ENCODE results near the gene COL9A1.

COL9A1 gene

GRCh38 chr6:70236343-70236742 lies 66.5 kb downstream of the COL9A1 start:
- Histone ChIP-seq H3K4me3 (ENCODE audit: low read length) (no peak overlapping the region), H3K9me2 (replicated peaks; ENCODE audit: control insufficient read depth, low read length) (no peaks in the 10 kb centered on the region)

GRCh38 chr6:70234561-70235236 lies 68.2 kb downstream of the COL9A1 start:
- H3F3A ChIP-seq (ENCODE audit: control insufficient read depth, insufficient read depth) = no peaks in the 10 kb centered on the region
- H3K27ac ChIP-seq (ENCODE audit: low read depth, low read length) = no peak overlapping the region
- no peaks in the 10 kb centered on the region for H3K9me2 ChIP-seq (replicated peaks; ENCODE audit: control insufficient read depth, low read length)
- no peak overlapping the region for H3K4me2 ChIP-seq (ENCODE audit: low read length)
- no peaks in the 10 kb centered on the region for H3K9me3 ChIP-seq (ENCODE audit: control insufficient read depth, insufficient read depth, low read length)
- H3K79me2 ChIP-seq (ENCODE audit: control insufficient read depth, low read length) = no peaks in the 10 kb centered on the region
- no peaks in the 10 kb centered on the region for H4K20me1 ChIP-seq (ENCODE audit: control insufficient read depth, insufficient read depth, low read depth, low read length)
- TF ChIP-seq EZH2phosphoT487 (IDR thresholded peaks at IDR 0.05; ENCODE audit: borderline replicate concordance, low read length) (no peak), CTCF (IDR thresholded peaks at IDR 0.05; ENCODE audit: low read depth, low read length, poor library complexity, severe bottlenecking) (no peak)
- H3K27me3 ChIP-seq (ENCODE audit: control insufficient read depth, low read length) = peaks cover 6% of the 10 kb centered on the region
- H3K36me3 ChIP-seq (ENCODE audit: control insufficient read depth, low read length) = no peaks in the 10 kb centered on the region
- H3K4me1 ChIP-seq (ENCODE audit: control insufficient read depth, low read length) = no peaks in the 10 kb centered on the region
- no peak overlapping the region for H3K4me3 ChIP-seq (ENCODE audit: low read length)

More at GRCh38 chr6:70236343-70236742, 66.5 kb downstream of the COL9A1 start:
- H3F3A ChIP-seq (ENCODE audit: control insufficient read depth, insufficient read depth) = no peaks in the 10 kb centered on the region
- no peaks in the 10 kb centered on the region for H3K9me3 ChIP-seq (ENCODE audit: control insufficient read depth, insufficient read depth, low read length)
- no peaks in the 10 kb centered on the region for H4K20me1 ChIP-seq (ENCODE audit: control insufficient read depth, insufficient read depth, low read depth, low read length)
- no peak overlapping the region for H3K4me2 ChIP-seq (ENCODE audit: low read length)
- no peak overlapping the region for H3K27ac ChIP-seq (ENCODE audit: low read depth, low read length)
- TF ChIP-seq EZH2phosphoT487 (IDR thresholded peaks at IDR 0.05; ENCODE audit: borderline replicate concordance, low read length) (no peak), CTCF (IDR thresholded peaks at IDR 0.05; ENCODE audit: low read depth, low read length, poor library complexity, severe bottlenecking) (no peak)
- H3K4me1 ChIP-seq (ENCODE audit: control insufficient read depth, low read length) = no peaks in the 10 kb centered on the region
- H3K36me3 ChIP-seq (ENCODE audit: control insufficient read depth, low read length) = no peaks in the 10 kb centered on the region
- H3K79me2 ChIP-seq (ENCODE audit: control insufficient read depth, low read length) = no peaks in the 10 kb centered on the region
- H3K27me3 ChIP-seq (ENCODE audit: control insufficient read depth, low read length) = peaks cover 2% of the 10 kb centered on the region

- H4K20me1 ChIP-seq (ENCODE audit: control insufficient read depth, insufficient read depth, low read depth, low read length) = no peaks in the 10 kb centered on the region
- H3K9me2 ChIP-seq (replicated peaks; ENCODE audit: control insufficient read depth, low read length) = no peaks in the 10 kb centered on the region
- no peaks in the 10 kb centered on the region for H3K36me3 ChIP-seq (ENCODE audit: control insufficient read depth, low read length)
- H3K27me3 ChIP-seq (ENCODE audit: control insufficient read depth, low read length) = peaks cover 9% of the 10 kb centered on the region
- TF ChIP-seq CTCF (IDR thresholded peaks at IDR 0.05; ENCODE audit: low read depth, low read length, poor library complexity, severe bottlenecking) (no peak), EZH2phosphoT487 (IDR thresholded peaks at IDR 0.05; ENCODE audit: borderline replicate concordance, low read length) (no peak)
- no peaks in the 10 kb centered on the region for H3K9me3 ChIP-seq (ENCODE audit: control insufficient read depth, insufficient read depth, low read length)
- H3K4me3 ChIP-seq (ENCODE audit: low read length) = no peak overlapping the region
- H3F3A ChIP-seq (ENCODE audit: control insufficient read depth, insufficient read depth) = no peaks in the 10 kb centered on the region
- H3K79me2 ChIP-seq (ENCODE audit: control insufficient read depth, low read length) = no peaks in the 10 kb centered on the region
- no peak overlapping the region for H3K27ac ChIP-seq (ENCODE audit: low read depth, low read length)
- H3K4me1 ChIP-seq (ENCODE audit: control insufficient read depth, low read length) = no peaks in the 10 kb centered on the region
- H3K4me2 ChIP-seq (ENCODE audit: low read length) = no peak overlapping the region
Measured at GRCh38 chr6:70231311-70231710, 71.6 kb downstream of the COL9A1 start.
